ENCODE measurements around the gene COL5A3. TPM values are rescaled to one million over a fixed set of nuclear protein-coding genes. Genes with fewer than 3 reads are reported as not detected.

Gene COL5A3
- total and polyA plus RNA-seq, 4 donors, result 0.14 to 4.9 (median 0.76) TPM

DNA sequence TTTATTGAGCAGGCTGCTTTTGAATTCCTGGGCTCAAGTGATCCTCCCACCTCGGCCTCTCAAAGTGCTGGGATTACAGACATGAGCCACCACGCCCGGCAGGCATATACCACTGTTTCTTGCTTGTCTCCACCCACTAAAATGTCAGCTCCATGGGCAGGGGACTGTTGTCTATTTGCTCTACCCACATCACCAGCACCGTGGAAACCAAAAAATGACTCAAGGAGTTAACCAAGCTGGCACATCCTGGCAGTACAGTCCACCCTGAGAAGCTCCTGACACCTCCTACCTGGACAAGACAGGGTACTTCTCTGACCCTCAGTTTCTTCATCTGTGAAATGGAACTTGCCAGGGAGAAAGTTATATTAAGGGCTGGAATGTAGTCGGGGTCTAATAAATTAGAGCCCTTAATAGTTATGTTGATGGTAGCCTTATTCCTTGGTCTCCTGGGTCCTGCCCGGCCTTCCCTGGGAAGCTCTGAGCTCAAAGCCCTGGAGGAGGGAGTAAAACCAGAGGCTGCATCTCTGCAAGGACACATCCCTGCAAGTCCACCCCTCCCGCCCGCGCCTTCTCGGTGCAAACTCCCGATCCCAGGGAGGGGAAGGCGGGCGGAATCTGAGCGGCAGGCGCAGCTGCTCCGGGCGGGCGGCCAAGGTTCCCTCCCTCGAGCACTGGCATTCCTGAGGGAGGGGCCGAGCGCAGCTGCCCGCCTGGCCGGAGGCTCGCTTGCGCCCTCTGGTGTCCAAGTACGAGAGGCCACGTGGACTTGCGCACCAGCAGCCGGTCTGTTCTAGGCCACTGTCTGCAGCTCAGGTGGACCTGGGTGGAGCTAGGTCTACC lies 17.1 kb upstream of the COL5A3 start:
- no peaks in the 10 kb centered on the region for H3K36me3 ChIP-seq (ENCODE audit: control insufficient read depth in 4 of 4, insufficient read depth in 3 of 4, low read depth in 1 of 4, low read length in 3 of 4)
- TF ChIP-seq TAF1 (conservative IDR thresholded peaks at IDR 0.05) (no peak), RXRA (IDR thresholded peaks at IDR 0.05) (peak; percentile 70 to 79), GABPA (IDR thresholded peaks at IDR 0.05 in 1 of 2, conservative IDR thresholded peaks at IDR 0.05 in 1 of 2) (peak in 1 of 2 donors; percentile 50), HNF4A (conservative IDR thresholded peaks at IDR 0.05) (peak; percentile 56 to 66), ZBTB33 (IDR thresholded peaks at IDR 0.05) (no peak), CTCF (IDR thresholded peaks at IDR 0.05; ENCODE audit: low read depth, low read length, missing input control) (peak; percentile 94), JUND (IDR thresholded peaks at IDR 0.05) (peak in 1 of 2 donors; percentile 22), SP1 (IDR thresholded peaks at IDR 0.05) (peak; percentile 60), REST (IDR thresholded peaks at IDR 0.05) (peak; percentile 60), NR2F2 (IDR thresholded peaks at IDR 0.05) (no peak), HNF4G (IDR thresholded peaks at IDR 0.05) (no peak), FOXA1 (IDR thresholded peaks at IDR 0.05) (peak; percentile 49), FOXA2 (IDR thresholded peaks at IDR 0.05) (no peak), RAD21 (IDR thresholded peaks at IDR 0.05) (peak; percentile 89 to 94)
- TF ChIP-seq, protein P1, sequence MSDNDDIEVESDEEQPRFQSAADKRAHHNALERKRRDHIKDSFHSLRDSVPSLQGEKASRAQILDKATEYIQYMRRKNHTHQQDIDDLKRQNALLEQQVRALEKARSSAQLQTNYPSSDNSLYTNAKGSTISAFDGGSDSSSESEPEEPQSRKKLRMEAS (IDR thresholded peaks at IDR 0.05), result peak; percentile 95
- 12% methylated on average over 29 of the region's 29 CpGs for whole genome bisulfite sequencing
- H3K9ac ChIP-seq (ENCODE audit: low read depth in 1 of 2, low read length in 2 of 2), result no peak overlapping the region
- no peak overlapping the region for H3K4me3 ChIP-seq (ENCODE audit: low read depth in 1 of 3, low read length in 3 of 3)
- peak; percentile 87 for DNase-seq (ENCODE audit: low spot score)
- no peaks in the 10 kb centered on the region for H3K27me3 ChIP-seq (ENCODE audit: control insufficient read depth in 4 of 4, insufficient read depth in 4 of 4, low read length in 3 of 4)
- H3K27ac ChIP-seq (ENCODE audit: low read depth in 1 of 2, low read length in 2 of 2), result no peak overlapping the region
- H3K9me3 ChIP-seq (ENCODE audit: control insufficient read depth in 4 of 4, low read length in 3 of 4), result no peaks in the 10 kb centered on the region
- peaks cover 2 to 26% (median 17%) of the 10 kb centered on the region in 4 donors for H3K4me1 ChIP-seq (ENCODE audit: control insufficient read depth in 4 of 4, insufficient read depth in 4 of 4, low read length in 3 of 4)
